IPS DF 6.9 (cell line): ENCODE measurements around the gene APPL2.

Experiments
- DNase-seq: peaks from one replicate; pipeline ENCODE4 v3.0.0-alpha.2; 2013; ENCODE audit warnings: low read depth, low spot score
- H3K27ac ChIP-seq: one replicate; pipeline ENCODE4 v1.5.1; 2013; ENCODE audit warnings: low read length, control low read depth
- H3K27me3 ChIP-seq: 2 replicates; pipeline ENCODE4 v1.6.1; 2013; ENCODE audit warnings: mild to moderate bottlenecking, low read length; ENCODE audit not compliant: control insufficient read depth, insufficient read depth
- H3K36me3 ChIP-seq: 2 replicates; pipeline ENCODE4 v1.6.1; 2013; ENCODE audit warnings: low read length; ENCODE audit not compliant: control insufficient read depth, insufficient read depth
- H3K4me1 ChIP-seq: 2 replicates; pipeline ENCODE4 v1.6.1; 2013; ENCODE audit warnings: low read length; ENCODE audit not compliant: control insufficient read depth, insufficient read depth
- H3K4me3 ChIP-seq: 2 replicates; pipeline ENCODE4 v1.5.1; 2013; ENCODE audit warnings: mild to moderate bottlenecking, low read length
- H3K9me3 ChIP-seq: 2 replicates; pipeline ENCODE4 v1.6.1; 2013; ENCODE audit warnings: low read length, inconsistent platforms; ENCODE audit not compliant: control insufficient read depth, insufficient read depth
- WGBS: extraction: QIAGEN DNeasy Blood & Tissue Kit; methylation state at CpG from one replicate; pipeline ENCODE4 v1.1.7; 2013; ENCODE audit warnings: mixed read lengths, missing lambda C conversion rate; ENCODE audit not compliant: insufficient read length, insufficient coverage; 5-methylcytosine and 5-hydroxymethylcytosine counted together

The APPL2 gene

DNA sequence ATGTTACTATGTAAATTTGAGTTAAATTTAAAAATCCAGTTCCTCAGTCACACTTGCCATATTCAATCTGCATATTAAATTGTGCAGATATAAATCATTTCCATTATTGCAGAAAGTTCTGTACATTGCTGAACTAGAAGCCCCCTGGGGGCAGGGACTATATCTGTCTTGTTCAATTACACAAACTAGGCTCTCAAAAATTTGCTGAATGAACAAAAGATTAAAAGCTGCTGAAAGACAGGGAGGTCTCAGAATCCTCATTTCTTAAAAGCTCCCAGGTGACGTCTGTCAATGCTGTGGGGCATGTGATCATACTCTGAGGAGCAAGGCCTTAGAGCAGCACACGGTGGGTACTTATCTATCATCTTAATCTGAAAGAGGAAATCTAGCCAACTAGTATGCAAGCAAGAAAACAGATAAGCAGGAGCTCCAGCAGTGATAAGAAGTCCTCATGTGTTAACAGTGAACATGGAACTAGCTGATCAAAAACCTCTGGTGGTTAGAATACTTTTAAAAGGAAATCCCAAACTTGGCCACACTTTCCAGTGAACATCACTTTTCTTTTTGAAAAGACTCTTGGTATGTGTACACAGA is 60.5 kb downstream of the APPL2 start:
- H3K4me3 ChIP-seq, result no peak overlapping the region
- H3K27me3 ChIP-seq, result no peaks in the 10 kb centered on the region
- H3K9me3 ChIP-seq, result no peaks in the 10 kb centered on the region
- no peaks in the 10 kb centered on the region for H3K36me3 ChIP-seq
- WGBS, result no CpG with 5 or more reads among the region's 2 CpGs
- no peaks in the 10 kb centered on the region for H3K4me1 ChIP-seq
- no peak overlapping the region for H3K27ac ChIP-seq
- DNase-seq, result no peak

DNA sequence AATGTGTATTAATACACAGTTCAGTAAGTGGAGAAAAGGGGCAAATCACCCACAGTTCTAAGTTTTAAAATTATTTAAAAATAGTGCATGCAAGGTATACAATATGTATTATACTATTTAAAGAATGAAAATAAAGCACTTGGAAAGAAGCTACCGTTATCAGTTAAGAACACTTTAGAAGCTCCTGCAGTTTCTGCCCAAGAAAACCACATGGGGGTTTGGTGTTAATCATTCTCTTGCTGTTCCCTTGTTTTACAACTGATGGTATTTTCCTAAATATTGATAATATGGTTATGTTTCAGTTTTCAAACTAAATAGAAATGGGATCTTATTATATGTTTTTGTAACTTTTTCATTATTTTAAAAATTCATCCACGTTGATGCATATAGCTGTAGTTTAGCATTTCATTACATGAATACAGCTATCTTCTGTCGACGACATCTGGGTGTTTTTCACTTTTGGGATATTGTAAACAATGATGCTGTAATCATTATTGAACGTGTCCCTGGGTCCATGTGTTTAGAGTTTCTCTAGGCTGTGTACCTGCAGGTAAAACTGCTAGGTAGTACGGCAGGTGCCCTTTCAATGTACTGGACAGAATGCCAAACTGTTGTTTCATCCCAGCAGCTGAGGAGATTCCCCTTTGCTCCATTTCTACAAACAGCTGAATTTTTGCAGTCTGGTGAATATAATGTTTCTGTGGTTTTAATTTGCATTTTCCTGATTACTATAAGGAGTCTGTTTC is 64.1 kb downstream of the APPL2 start:
- peaks cover 3% of the 10 kb centered on the region; the same call in 1 of the 2 replicates for H3K36me3 ChIP-seq
- H3K4me3 ChIP-seq, result no peak overlapping the region
- no peak overlapping the region for H3K27ac ChIP-seq
- no peaks in the 10 kb centered on the region for H3K9me3 ChIP-seq
- no peaks in the 10 kb centered on the region for H3K27me3 ChIP-seq
- WGBS, result no CpG with 5 or more reads among the region's 6 CpGs
- no peaks in the 10 kb centered on the region for H3K4me1 ChIP-seq
- no peak for DNase-seq

GRCh38 chr12:105170139-105170538 is 65.8 kb downstream of the APPL2 start:
- Histone ChIP-seq H3K4me3 (no peak overlapping the region), H3K9me3 (no peaks in the 10 kb centered on the region), H3K27ac (no peak overlapping the region), H3K36me3 (peaks cover 5% of the 10 kb centered on the region; the same call in 1 of the 2 replicates), H3K4me1 (no peaks in the 10 kb centered on the region), H3K27me3 (no peaks in the 10 kb centered on the region)
- DNase-seq, result no peak
- WGBS, result no CpG with 5 or more reads among the region's 3 CpGs

- H3K36me3 ChIP-seq, result peaks cover 7% of the 10 kb centered on the region; the same call in 1 of the 2 replicates
- no peak overlapping the region for H3K27ac ChIP-seq
- no peaks in the 10 kb centered on the region for H3K9me3 ChIP-seq
- no peaks in the 10 kb centered on the region for H3K27me3 ChIP-seq
- no peaks in the 10 kb centered on the region for H3K4me1 ChIP-seq
- H3K4me3 ChIP-seq, result no peak overlapping the region
- no peak for DNase-seq
Observed at GRCh38 chr12:105168006-105168405, 68.0 kb downstream of the APPL2 start.

DNA sequence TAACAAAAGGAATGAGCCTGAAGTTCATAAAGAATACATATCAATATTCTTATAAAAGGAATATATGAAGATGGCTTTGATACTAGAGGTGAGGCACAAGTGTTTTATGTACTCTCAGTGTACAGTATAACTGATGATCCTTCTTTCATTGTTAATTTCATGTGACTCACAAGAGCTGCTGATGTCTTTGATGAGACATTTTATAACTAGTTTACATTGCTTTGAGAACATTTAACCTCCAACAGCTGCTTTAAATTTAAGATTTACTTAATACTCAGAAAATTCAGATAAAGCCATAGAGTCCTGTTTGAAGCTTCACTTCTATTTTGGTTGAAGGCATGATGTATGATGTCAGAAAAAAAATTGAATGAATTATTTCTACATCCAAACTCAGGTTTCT is 68.6 kb downstream of the APPL2 start:
- no peak overlapping the region for H3K4me3 ChIP-seq
- no peaks in the 10 kb centered on the region for H3K27me3 ChIP-seq
- DNase-seq, result no peak
- H3K36me3 ChIP-seq, result peaks cover 7% of the 10 kb centered on the region; the same call in 1 of the 2 replicates
- H3K27ac ChIP-seq, result no peak overlapping the region
- no peaks in the 10 kb centered on the region for H3K4me1 ChIP-seq
- no peaks in the 10 kb centered on the region for H3K9me3 ChIP-seq

- Histone ChIP-seq H3K27me3 (no peaks in the 10 kb centered on the region), H3K27ac (no peak overlapping the region), H3K9me3 (no peaks in the 10 kb centered on the region), H3K4me3 (no peak overlapping the region), H3K4me1 (no peaks in the 10 kb centered on the region), H3K36me3 (peaks cover 7% of the 10 kb centered on the region; the same call in 1 of the 2 replicates)
- no CpG with 5 or more reads among the region's 1 CpG for WGBS
- DNase-seq, result no peak
Observed at GRCh38 chr12:105166736-105167135, 69.2 kb downstream of the APPL2 start.

- Histone ChIP-seq H3K4me1 (no peaks in the 10 kb centered on the region), H3K9me3 (no peaks in the 10 kb centered on the region), H3K27ac (no peak overlapping the region), H3K27me3 (no peaks in the 10 kb centered on the region), H3K36me3 (peaks cover 4% of the 10 kb centered on the region; the same call in 1 of the 2 replicates), H3K4me3 (no peak overlapping the region)
- DNase-seq, result no peak
- WGBS, result no CpG with 5 or more reads among the region's 2 CpGs
Observed at GRCh38 chr12:105164068-105164467, 71.9 kb downstream of the APPL2 start.

DNA sequence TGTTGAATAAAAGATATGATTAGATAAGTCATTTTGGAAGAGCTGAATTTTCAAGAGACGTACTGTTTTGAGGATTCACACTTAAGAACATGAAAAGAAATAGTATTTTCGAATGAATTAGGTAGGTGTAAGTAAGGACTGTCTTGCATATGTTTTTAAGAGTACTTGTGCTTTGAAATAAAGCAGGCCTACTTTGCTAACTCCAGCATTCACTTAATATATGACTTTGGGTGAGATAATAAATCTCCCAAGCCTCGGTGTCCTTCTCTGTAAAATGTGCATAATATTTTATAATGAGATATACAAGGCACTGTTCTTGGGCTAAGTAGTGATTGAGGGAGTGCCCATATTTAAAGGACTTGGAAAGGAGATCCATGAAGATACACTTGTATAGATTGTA is 73.8 kb downstream of the APPL2 start:
- WGBS, result 100% methylated on average over 2 of the region's 3 CpGs
- Histone ChIP-seq H3K4me1 (no peaks in the 10 kb centered on the region), H3K4me3 (no peak overlapping the region), H3K36me3 (peaks cover 4% of the 10 kb centered on the region; the same call in 1 of the 2 replicates), H3K9me3 (no peaks in the 10 kb centered on the region), H3K27me3 (no peaks in the 10 kb centered on the region), H3K27ac (no peak overlapping the region)
- no peak for DNase-seq

DNA sequence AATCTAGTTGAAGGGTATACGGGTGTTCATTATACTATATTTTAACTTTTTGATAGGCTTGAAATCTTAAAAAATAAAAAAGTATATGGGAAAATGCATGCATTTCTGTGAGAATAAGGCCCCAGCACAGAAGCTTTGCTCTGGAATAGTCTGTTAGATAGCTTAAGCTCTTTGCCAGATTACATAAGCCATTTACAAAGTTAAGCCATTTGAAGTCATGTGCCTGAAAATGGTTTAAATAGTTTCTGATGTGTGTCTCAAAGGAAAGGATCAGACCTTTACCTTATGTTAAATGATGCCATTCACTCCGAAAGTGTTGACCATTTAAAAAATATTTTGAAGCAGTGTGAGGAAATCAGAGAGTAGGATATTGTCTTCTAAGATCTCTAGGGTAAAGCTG is 77.1 kb downstream of the APPL2 start:
- H3K4me3 ChIP-seq, result no peak overlapping the region
- no CpG with 5 or more reads among the region's 2 CpGs for WGBS
- no peaks in the 10 kb centered on the region for H3K27me3 ChIP-seq
- no peak for DNase-seq
- H3K27ac ChIP-seq, result no peak overlapping the region
- H3K36me3 ChIP-seq, result no peaks in the 10 kb centered on the region; the same call in 1 of the 2 replicates
- no peaks in the 10 kb centered on the region for H3K9me3 ChIP-seq
- no peaks in the 10 kb centered on the region for H3K4me1 ChIP-seq

DNA sequence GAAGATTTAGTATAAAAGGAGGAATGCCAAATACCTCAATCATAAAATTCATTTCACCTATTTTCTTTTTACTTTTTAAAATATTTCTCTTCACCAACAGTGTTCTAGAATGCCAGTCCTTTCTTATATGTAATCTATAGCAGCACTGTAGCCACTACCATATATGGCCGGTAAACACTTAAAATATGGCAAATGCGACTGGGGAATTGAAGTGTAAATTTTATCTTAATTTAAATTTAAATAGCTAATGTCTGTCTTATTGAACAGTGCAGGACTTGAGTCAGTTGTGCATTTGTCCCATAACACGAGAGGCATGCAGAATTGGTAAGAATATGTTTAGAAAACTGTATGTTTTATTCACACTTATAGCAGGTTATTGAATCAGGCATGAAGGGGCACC is 78.4 kb downstream of the APPL2 start:
- no peak for DNase-seq
- Histone ChIP-seq H3K4me1 (no peaks in the 10 kb centered on the region), H3K36me3 (no peaks in the 10 kb centered on the region; the same call in 1 of the 2 replicates), H3K27ac (no peak overlapping the region), H3K27me3 (no peaks in the 10 kb centered on the region), H3K9me3 (no peaks in the 10 kb centered on the region), H3K4me3 (no peak overlapping the region)
- whole genome bisulfite sequencing, result no CpG with 5 or more reads among the region's 3 CpGs

- no peak for DNase-seq
- Histone ChIP-seq H3K4me1 (no peaks in the 10 kb centered on the region), H3K9me3 (no peaks in the 10 kb centered on the region), H3K36me3 (no peaks in the 10 kb centered on the region; the same call in 1 of the 2 replicates), H3K27me3 (no peaks in the 10 kb centered on the region), H3K27ac (no peak overlapping the region), H3K4me3 (no peak overlapping the region)
- WGBS, result no CpG with 5 or more reads among the region's 2 CpGs
Observed at GRCh38 chr12:105156260-105156659, 79.7 kb downstream of the APPL2 start.
